IPS-20b (cell line): ENCODE results near the gene LPP.

Source experiments
- H3K27ac ChIP-seq: one replicate; pipeline ENCODE4 v1.5.1; 2013; ENCODE audit warnings: low read length
- H3K27me3 ChIP-seq: 2 replicates; pipeline ENCODE4 v1.6.1; 2013; ENCODE audit warnings: mild to moderate bottlenecking, low read length, inconsistent platforms; ENCODE audit not compliant: insufficient read depth
- H3K36me3 ChIP-seq: 2 replicates; pipeline ENCODE4 v1.6.1; 2013; ENCODE audit warnings: low read depth, mild to moderate bottlenecking, inconsistent platforms, low read length, moderate library complexity; ENCODE audit not compliant: insufficient read depth
- H3K4me1 ChIP-seq: 2 replicates; pipeline ENCODE4 v1.6.1; 2013; ENCODE audit warnings: mild to moderate bottlenecking, control low read depth, inconsistent platforms, low read length, moderate library complexity; ENCODE audit not compliant: insufficient read depth
- H3K4me3 ChIP-seq: 2 replicates; pipeline ENCODE4 v1.5.1; 2013; ENCODE audit warnings: mild to moderate bottlenecking, low read length, inconsistent platforms
- H3K9ac ChIP-seq: 2 replicates; pipeline ENCODE4 v1.6.1; 2013; ENCODE audit warnings: low read depth, mild to moderate bottlenecking, inconsistent platforms, low read length, moderate library complexity
- H3K9me3 ChIP-seq: 2 replicates; pipeline ENCODE4 v1.6.1; 2013; ENCODE audit warnings: mild to moderate bottlenecking, low read depth, low read length, inconsistent platforms; ENCODE audit not compliant: insufficient read depth

The LPP gene

GRCh38 chr3:188146219-188146618 is 7.7 kb upstream of the LPP start:
- no peaks in the 10 kb centered on the region for H3K4me1 ChIP-seq
- no peak overlapping the region for H3K27ac ChIP-seq
- no peaks in the 10 kb centered on the region for H3K9me3 ChIP-seq
- no peaks in the 10 kb centered on the region for H3K27me3 ChIP-seq
- H3K36me3 ChIP-seq = no peaks in the 10 kb centered on the region
- H3K4me3 ChIP-seq = no peak overlapping the region
- H3K9ac ChIP-seq = no peak overlapping the region

- peaks cover 8% of the 10 kb centered on the region; the same call in 1 of the 2 replicates for H3K27me3 ChIP-seq
- H3K4me3 ChIP-seq = no peak overlapping the region
- no peaks in the 10 kb centered on the region for H3K9me3 ChIP-seq
- peaks cover 8% of the 10 kb centered on the region for H3K4me1 ChIP-seq
- H3K36me3 ChIP-seq = no peaks in the 10 kb centered on the region
- no peak overlapping the region for H3K9ac ChIP-seq
- no peak overlapping the region for H3K27ac ChIP-seq
Observed at GRCh38 chr3:188147782-188148181, 6.2 kb upstream of the LPP start.

GRCh38 chr3:188148318-188148717 is 5.6 kb upstream of the LPP start:
- no peak overlapping the region for H3K9ac ChIP-seq
- H3K9me3 ChIP-seq = no peaks in the 10 kb centered on the region
- H3K4me1 ChIP-seq = peaks cover 8% of the 10 kb centered on the region
- no peak overlapping the region for H3K4me3 ChIP-seq
- no peak overlapping the region for H3K27ac ChIP-seq
- H3K27me3 ChIP-seq = peaks cover 8% of the 10 kb centered on the region; the same call in 1 of the 2 replicates
- no peaks in the 10 kb centered on the region for H3K36me3 ChIP-seq

- no peak overlapping the region for H3K27ac ChIP-seq
- no peak overlapping the region for H3K4me3 ChIP-seq
- H3K36me3 ChIP-seq = no peaks in the 10 kb centered on the region
- peaks cover 9% of the 10 kb centered on the region; the same call in 1 of the 2 replicates for H3K27me3 ChIP-seq
- H3K9ac ChIP-seq = no peak overlapping the region
- H3K9me3 ChIP-seq = no peaks in the 10 kb centered on the region
- peaks cover 9% of the 10 kb centered on the region for H3K4me1 ChIP-seq
Observed at GRCh38 chr3:188149587-188149986, 4.4 kb upstream of the LPP start.

DNA sequence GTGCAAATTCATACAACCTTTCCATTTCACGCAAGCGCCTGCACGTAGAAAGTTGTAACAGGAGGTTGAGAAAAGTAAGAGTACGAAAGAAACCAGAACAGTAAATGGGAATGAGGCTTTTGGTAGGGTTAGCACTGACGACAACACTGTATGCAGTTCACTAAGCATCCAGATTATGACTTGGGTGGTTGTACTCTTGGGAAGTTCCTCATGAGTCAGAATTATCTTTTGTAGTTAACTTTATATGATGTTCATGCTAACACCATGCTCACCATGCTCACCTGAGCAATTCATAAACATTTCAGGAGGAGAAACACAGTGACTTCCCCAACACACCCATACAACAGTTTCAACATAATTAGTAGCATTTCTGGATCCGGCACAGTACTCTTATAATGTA is 3.0 kb upstream of the LPP start:
- Histone ChIP-seq H3K4me3 (no peak overlapping the region), H3K27ac (no peak overlapping the region), H3K4me1 (peaks cover 15% of the 10 kb centered on the region), H3K9me3 (no peaks in the 10 kb centered on the region), H3K9ac (no peak overlapping the region), H3K27me3 (peaks cover 11% of the 10 kb centered on the region; the same call in 1 of the 2 replicates), H3K36me3 (no peaks in the 10 kb centered on the region)

- H3K27ac ChIP-seq = no peak overlapping the region
- H3K4me3 ChIP-seq = no peak overlapping the region
- peaks cover 15% of the 10 kb centered on the region for H3K4me1 ChIP-seq
Observed at GRCh38 chr3:188151438-188151837, 2.5 kb upstream of the LPP start.

DNA sequence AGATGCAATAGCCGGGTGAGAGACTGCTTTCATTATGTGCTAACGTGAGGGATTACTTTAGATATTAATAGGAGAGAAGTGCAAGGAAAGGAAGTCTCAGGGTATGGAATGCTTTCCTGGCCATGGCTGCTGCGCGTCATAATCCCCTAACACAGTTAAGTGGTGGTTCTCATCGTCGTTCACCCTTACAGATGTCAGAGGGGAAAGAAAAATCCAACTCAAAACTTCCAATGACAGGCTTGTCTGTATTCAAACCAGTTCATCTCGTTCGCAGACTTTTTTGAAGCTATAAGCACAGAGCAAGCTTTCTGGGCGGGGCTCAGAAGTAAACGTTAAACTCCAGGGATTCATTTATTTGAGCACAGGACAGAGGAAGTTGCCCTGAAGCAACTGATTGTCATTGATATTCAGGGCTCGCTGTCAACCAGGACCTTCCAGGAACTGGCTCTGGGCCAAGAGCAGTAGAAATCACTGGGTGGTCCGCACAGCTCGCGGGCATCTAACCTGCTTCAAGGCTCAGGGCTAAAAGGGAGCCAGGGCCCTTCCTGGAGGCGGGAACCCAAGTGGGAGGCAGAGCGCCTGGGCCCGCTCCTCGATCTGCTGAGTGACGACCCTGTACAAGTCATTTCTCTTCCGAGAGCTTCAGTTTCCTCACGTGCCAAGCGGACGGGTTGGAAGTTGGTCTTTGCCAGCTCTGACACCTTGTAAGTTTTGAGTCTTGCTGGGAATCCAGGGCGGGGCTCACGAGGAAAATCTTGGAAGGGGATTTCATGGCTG is 1.1 kb upstream of the LPP start:
- Histone ChIP-seq H3K4me1 (peaks cover 22% of the 10 kb centered on the region), H3K9me3 (no peaks in the 10 kb centered on the region), H3K27me3 (peaks cover 11% of the 10 kb centered on the region; the same call in 1 of the 2 replicates), H3K4me3 (peak overlapping the region; percentile 79), H3K36me3 (no peaks in the 10 kb centered on the region), H3K9ac (peak overlapping the region; percentile 98), H3K27ac (peak overlapping the region; percentile 87)

More at GRCh38 chr3:188151438-188151837, 2.5 kb upstream of the LPP start:
- no peaks in the 10 kb centered on the region for H3K9me3 ChIP-seq
- no peak overlapping the region for H3K9ac ChIP-seq
- no peaks in the 10 kb centered on the region for H3K36me3 ChIP-seq
- H3K27me3 ChIP-seq = peaks cover 11% of the 10 kb centered on the region; the same call in 1 of the 2 replicates

DNA sequence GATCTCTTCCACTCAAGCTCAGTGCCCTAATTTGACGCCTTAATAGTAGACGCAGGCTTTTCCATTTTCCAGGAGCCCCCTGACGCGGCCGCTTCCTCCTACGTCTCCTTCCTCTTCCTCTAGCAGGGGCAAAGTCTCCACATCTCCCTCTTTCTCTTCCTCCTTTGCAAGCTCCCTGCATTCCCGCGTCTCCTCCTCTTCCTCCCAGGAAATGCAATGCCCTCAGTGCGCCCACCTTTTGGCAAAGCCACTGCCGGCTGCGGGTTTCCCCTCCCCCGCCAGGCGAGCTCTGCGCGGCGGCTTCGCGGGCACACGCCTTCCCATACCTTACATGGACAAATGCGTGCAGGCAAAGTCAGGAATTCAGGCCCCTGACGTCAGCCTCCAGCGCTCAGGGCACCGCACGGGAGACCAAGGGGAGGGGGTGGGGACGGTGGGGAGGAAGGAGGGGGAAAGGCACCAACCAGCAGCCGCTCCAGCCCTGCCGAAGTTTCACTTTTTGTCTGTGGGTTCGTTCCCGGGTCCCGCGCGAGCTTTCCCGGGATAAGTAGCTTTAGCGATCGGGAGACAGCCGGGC is 432 bp upstream of the LPP start:
- H3K4me3 ChIP-seq = peak overlapping the region; percentile 79
- H3K27ac ChIP-seq = peak overlapping the region; percentile 87
- peak overlapping the region; percentile 98 for H3K9ac ChIP-seq
- peaks cover 11% of the 10 kb centered on the region; the same call in 1 of the 2 replicates for H3K27me3 ChIP-seq
- no peaks in the 10 kb centered on the region for H3K36me3 ChIP-seq
- peaks cover 26% of the 10 kb centered on the region for H3K4me1 ChIP-seq
- H3K9me3 ChIP-seq = no peaks in the 10 kb centered on the region

DNA sequence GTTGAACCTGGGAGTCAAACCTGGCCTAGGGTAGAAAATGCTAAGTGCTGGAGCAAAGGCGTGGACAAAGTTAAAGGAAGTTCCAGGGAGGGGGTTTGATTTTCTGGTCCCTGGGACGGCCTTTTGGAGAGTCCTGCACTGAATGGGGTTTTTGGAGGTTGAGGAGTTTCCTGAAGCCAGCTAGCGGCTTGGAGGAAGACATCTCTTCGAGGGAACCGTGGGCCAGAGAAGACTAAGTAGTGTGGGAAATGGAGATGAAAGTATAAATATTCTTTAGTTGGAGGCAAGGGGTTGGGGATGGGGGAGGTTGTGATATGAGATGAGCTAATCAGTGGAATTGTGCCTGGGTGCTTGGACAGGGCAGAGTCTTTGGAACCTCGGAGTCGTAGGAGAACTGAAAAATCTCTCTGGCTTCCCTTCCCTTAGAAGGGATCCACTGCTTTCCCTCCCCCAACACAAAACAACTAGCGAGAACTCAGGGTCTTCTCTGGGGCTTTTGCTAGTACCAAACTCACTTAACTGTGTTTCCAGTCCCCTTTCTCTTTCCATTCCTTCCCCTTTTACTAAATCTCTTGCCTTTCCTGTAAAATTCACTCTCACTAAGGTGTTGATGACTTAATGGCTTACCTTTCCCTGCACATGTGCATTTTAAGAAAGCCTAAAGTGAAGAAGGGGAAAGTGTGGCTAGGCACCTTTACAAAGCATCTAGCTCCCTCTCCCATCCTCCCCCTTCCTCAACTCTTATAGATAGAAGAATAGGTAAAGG is 1.0 kb downstream of the LPP start:
- Histone ChIP-seq H3K27me3 (peaks cover 11% of the 10 kb centered on the region; the same call in 1 of the 2 replicates), H3K9ac (peak overlapping the region; percentile 98; the same call in 1 of the 2 replicates), H3K4me3 (peak overlapping the region; percentile 87), H3K4me1 (peaks cover 26% of the 10 kb centered on the region), H3K9me3 (no peaks in the 10 kb centered on the region), H3K36me3 (no peaks in the 10 kb centered on the region), H3K27ac (no peak overlapping the region)

GRCh38 chr3:188156056-188156455 is 2.1 kb downstream of the LPP start:
- H3K36me3 ChIP-seq = no peaks in the 10 kb centered on the region
- peaks cover 26% of the 10 kb centered on the region for H3K4me1 ChIP-seq
- H3K9me3 ChIP-seq = no peaks in the 10 kb centered on the region
- no peak overlapping the region for H3K27ac ChIP-seq
- no peak overlapping the region for H3K9ac ChIP-seq
- H3K27me3 ChIP-seq = peaks cover 11% of the 10 kb centered on the region; the same call in 1 of the 2 replicates
- no peak overlapping the region for H3K4me3 ChIP-seq

- Histone ChIP-seq H3K9me3 (no peaks in the 10 kb centered on the region), H3K36me3 (no peaks in the 10 kb centered on the region), H3K9ac (no peak overlapping the region), H3K27me3 (peaks cover 6% of the 10 kb centered on the region; the same call in 1 of the 2 replicates), H3K27ac (no peak overlapping the region), H3K4me3 (no peak overlapping the region), H3K4me1 (peaks cover 21% of the 10 kb centered on the region)
Observed at GRCh38 chr3:188157407-188157806, 3.5 kb downstream of the LPP start.
